PC-9 (cell line): ENCODE measurements around the gene PCDH15. TPM values are rescaled to one million over a fixed set of nuclear protein-coding genes. Genes with fewer than 3 reads are reported as not detected.
A peak's percentile ranks its signal among the peaks of the same experiment; 100 is the strongest.

Source experiments
- BruUV-seq: library from RNA; stranded (reverse); fragments of 400-500 nt; replicated peaks from 2 replicates; lab custom pipeline; 2021; lab: Mats Ljungman, UMichigan
- CTCF ChIA-PET: fragments of 300-600 bp; sonication (Branson Sonifier 250); formaldehyde crosslinking; loops from one replicate; lab custom pipeline; 2022; ENCODE audit warnings: antibody characterized with exemption; lab: Charles Lee
- POLR2A ChIA-PET: fragments of 300-600 bp; sonication (Branson Sonifier 250); formaldehyde crosslinking; loops from one replicate; lab custom pipeline; 2022; ENCODE audit warnings: antibody characterized with exemption; ENCODE audit not compliant: unreplicated experiment; lab: Charles Lee
- DNase-seq, 2 experiments: peaks; one replicate each; pipeline versions ENCODE4 v3.0.0 to v3.0.0-alpha.2; 2015 to 2022; ENCODE audit warnings: mixed read lengths in 1 of 2
- H2AFZ ChIP-seq: fragments of 200-600 bp; sonication (generic); 2 replicates; pipeline ENCODE4 v1.8.1; 2017; ENCODE audit warnings: antibody characterized with exemption
- H3F3A ChIP-seq: fragments of 200-600 bp; sonication (generic); 2 replicates; pipeline ENCODE4 v1.8.1; 2017; ENCODE audit warnings: antibody characterized with exemption, mild to moderate bottlenecking, low read depth; ENCODE audit not compliant: insufficient read depth
- H3K27ac ChIP-seq: fragments of 200-600 bp; sonication (generic); 2 replicates; pipeline ENCODE4 v1.6.1; 2016; ENCODE audit warnings: mixed run types
- H3K27me3 ChIP-seq: fragments of 200-600 bp; sonication (generic); 2 replicates; pipeline ENCODE4 v1.6.1; 2016; ENCODE audit warnings: low read depth, mixed run types; ENCODE audit not compliant: insufficient read depth
- H3K36me3 ChIP-seq: fragments of 200-600 bp; sonication (generic); 2 replicates; pipeline ENCODE4 v1.6.1; 2016; ENCODE audit warnings: low read depth, mixed run types
- H3K4me1 ChIP-seq: fragments of 200-600 bp; sonication (generic); replicated peaks from 2 replicates; pipeline ENCODE4 v1.6.1; 2016; ENCODE audit warnings: mixed run types; ENCODE audit not compliant: insufficient read depth
- H3K4me2 ChIP-seq: fragments of 200-600 bp; sonication (generic); 2 replicates; pipeline ENCODE4 v1.6.1; 2017; ENCODE audit warnings: mixed run types
- H3K4me3 ChIP-seq: fragments of 200-600 bp; sonication (generic); 2 replicates; pipeline ENCODE4 v1.6.1; 2016; ENCODE audit warnings: mixed run types
- H3K79me2 ChIP-seq: fragments of 200-600 bp; sonication (generic); 2 replicates; pipeline ENCODE4 v1.6.1; 2017; ENCODE audit warnings: low read depth, mixed run types
- H3K9me2 ChIP-seq: fragments of 200-600 bp; sonication (generic); 2 replicates; pipeline ENCODE4 v1.8.1; 2017; ENCODE audit warnings: mild to moderate bottlenecking; ENCODE audit not compliant: insufficient read depth
- H3K9me3 ChIP-seq: fragments of 200-600 bp; sonication (generic); 2 replicates; pipeline ENCODE4 v1.8.1; 2016; ENCODE audit warnings: low read depth; ENCODE audit not compliant: insufficient read depth
- H4K20me1 ChIP-seq: fragments of 200-600 bp; sonication (generic); 2 replicates; pipeline ENCODE4 v1.8.1; 2017; ENCODE audit not compliant: insufficient read depth
- EZH2 ChIP-seq: fragments of 200-600 bp; sonication (generic); IDR thresholded peaks from 2 replicates; pipeline ENCODE4 v1.8.0; 2017; ENCODE audit warnings: antibody characterized with exemption, low read depth
- intact Hi-C: fragments of 100-400 bp; cut with micrococcal nuclease; formaldehyde crosslinking; loops from one replicate; pipeline ENCODE4 v1.10.0; 2022; ENCODE audit not compliant: unreplicated experiment
- total RNA-seq: library from RNA; stranded (reverse); gene quantifications from 2 replicates; pipeline ENCODE4 v1.2.3, GENCODE V29; 2021
- TF ChIP-seq, protein P1 (sequence below): fragments of 200-600 bp; sonication (generic); conservative IDR thresholded peaks from 2 replicates; pipeline ENCODE4 v1.6.1; 2017; ENCODE audit warnings: mixed run types, antibody characterized with exemption, mild to moderate bottlenecking, moderate library complexity

Gene PCDH15
- total RNA-seq, 1 experiment from 2014 or later, result not detected

DNA sequence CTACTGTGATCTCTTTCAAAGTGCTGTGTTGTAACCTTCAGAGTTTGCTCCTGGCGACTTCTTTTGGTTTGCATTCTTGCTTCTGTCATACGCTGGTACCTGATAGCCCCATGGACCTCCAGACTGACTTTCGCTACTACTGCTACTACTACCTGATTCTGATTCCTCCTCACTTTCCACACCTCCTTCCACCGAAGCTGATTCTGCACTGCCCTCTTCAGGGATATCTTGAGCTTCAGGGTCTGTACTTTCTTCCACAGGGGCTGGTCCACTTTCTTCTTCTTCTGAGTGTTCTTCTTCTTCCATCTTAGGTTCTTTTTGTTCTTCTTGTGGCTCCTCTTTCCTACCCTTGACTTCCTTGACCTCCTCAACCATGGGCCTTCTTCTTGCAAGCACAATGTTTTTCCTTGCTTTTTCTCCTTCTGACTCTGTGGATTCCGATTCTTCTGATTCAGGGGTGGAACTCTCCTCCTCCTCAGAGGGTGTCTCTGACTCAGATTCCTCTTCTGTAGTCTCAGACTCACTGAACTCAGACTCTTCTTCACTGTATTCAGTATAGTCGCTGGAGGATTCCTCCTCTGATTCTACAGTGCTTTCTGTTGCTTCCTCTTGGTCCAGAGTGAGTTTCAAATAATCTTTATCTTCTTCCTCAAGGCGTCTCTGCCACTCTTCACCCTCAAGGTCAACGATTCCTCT is 992.2 kb downstream of the PCDH15 start:
- no peaks in the 10 kb centered on the region for H4K20me1 ChIP-seq
- no peak overlapping the region; the same call in 1 of the 2 replicates for H2AFZ ChIP-seq
- ChIA-PET CTCF (no interaction called here), POLR2A (no interaction called here)
- BruUV-seq, result no TSS peak
- no peaks in the 10 kb centered on the region for H3K27me3 ChIP-seq
- no peaks in the 10 kb centered on the region for H3K4me1 ChIP-seq
- H3K4me2 ChIP-seq, result no peak overlapping the region
- no peaks in the 10 kb centered on the region for H3K9me2 ChIP-seq
- H3K36me3 ChIP-seq, result no peaks in the 10 kb centered on the region
- no peak for DNase-seq
- H3K9me3 ChIP-seq, result no peaks in the 10 kb centered on the region
- H3K4me3 ChIP-seq, result no peak overlapping the region
- H3K27ac ChIP-seq, result no peak overlapping the region
- TF ChIP-seq, protein P1, sequence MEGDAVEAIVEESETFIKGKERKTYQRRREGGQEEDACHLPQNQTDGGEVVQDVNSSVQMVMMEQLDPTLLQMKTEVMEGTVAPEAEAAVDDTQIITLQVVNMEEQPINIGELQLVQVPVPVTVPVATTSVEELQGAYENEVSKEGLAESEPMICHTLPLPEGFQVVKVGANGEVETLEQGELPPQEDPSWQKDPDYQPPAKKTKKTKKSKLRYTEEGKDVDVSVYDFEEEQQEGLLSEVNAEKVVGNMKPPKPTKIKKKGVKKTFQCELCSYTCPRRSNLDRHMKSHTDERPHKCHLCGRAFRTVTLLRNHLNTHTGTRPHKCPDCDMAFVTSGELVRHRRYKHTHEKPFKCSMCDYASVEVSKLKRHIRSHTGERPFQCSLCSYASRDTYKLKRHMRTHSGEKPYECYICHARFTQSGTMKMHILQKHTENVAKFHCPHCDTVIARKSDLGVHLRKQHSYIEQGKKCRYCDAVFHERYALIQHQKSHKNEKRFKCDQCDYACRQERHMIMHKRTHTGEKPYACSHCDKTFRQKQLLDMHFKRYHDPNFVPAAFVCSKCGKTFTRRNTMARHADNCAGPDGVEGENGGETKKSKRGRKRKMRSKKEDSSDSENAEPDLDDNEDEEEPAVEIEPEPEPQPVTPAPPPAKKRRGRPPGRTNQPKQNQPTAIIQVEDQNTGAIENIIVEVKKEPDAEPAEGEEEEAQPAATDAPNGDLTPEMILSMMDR, result no peak
- no peak for TF ChIP-seq EZH2
- H3F3A ChIP-seq, result no peaks in the 10 kb centered on the region
- no peaks in the 10 kb centered on the region for H3K79me2 ChIP-seq
- intact Hi-C loops, result no loop called here

DNA sequence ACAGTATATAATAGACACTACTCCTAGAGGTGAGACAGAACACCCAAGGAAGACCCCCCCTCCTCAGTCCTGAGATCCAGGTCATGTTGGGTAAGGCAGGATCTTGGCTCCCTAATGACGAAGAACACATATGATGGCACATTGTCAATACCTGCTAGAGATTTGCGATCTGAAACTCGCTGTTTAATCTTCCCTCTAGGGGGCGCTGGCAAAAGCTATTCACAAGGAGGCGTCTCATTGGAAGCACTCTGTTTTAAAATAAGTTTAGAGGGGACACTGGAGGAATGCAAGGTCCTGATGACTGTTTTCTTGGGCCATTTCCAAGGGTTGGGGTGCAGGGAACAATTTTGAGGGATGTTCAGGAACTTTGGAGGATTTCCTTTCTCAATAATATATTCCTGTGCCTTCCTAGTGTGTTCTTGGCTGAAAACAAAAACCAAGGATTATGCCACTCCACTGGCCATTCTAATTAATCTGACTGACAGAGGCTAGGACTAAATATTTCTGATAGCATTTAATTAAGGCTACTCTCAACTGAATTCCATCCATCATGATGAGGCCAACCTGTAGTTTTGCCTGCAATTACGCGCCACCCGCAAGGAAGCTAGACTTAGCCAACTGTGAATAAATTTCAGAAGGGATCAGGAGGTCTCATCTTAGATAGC is 1014.7 kb downstream of the PCDH15 start:
- no peaks in the 10 kb centered on the region for H3K9me3 ChIP-seq
- H3K4me1 ChIP-seq, result no peaks in the 10 kb centered on the region
- H3K36me3 ChIP-seq, result no peaks in the 10 kb centered on the region
- H3K27me3 ChIP-seq, result no peaks in the 10 kb centered on the region
- CTCF ChIA-PET, result no interaction called here
- H3K4me3 ChIP-seq, result no peak overlapping the region
- no TSS peak for BruUV-seq
- POLR2A ChIA-PET, result no interaction called here
- no peak overlapping the region for H2AFZ ChIP-seq
- no peak for DNase-seq
- no peaks in the 10 kb centered on the region for H3K9me2 ChIP-seq
- no peaks in the 10 kb centered on the region for H4K20me1 ChIP-seq
- H3K79me2 ChIP-seq, result no peaks in the 10 kb centered on the region
- no peak overlapping the region for H3K4me2 ChIP-seq
- TF ChIP-seq, protein P1, result peak; percentile 56
- TF ChIP-seq EZH2, result no peak
- intact Hi-C loops, result no loop called here
- H3F3A ChIP-seq, result no peaks in the 10 kb centered on the region
- H3K27ac ChIP-seq, result no peak overlapping the region

DNA sequence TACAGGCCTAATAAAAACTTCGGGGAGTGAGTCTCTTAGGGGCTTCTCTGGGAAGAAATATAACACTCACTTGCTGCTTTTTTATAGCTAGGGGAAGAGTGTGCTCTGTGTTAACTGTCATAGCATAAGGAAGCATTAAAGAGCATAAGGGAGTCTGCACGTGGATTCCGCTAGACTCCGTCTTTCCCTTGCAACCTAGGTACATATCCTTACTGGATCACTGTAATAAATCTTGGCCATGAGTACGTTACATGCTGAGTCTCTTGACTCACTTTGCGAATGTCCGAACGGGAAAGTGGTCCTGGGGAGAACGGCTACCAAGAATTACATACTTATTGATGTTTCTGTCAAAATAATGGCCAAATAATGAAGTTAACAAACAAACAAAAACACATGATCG is 1029.3 kb downstream of the PCDH15 start:
- POLR2A ChIA-PET, result no interaction called here
- CTCF ChIA-PET, result no interaction called here
- Histone ChIP-seq H3K9me3 (no peaks in the 10 kb centered on the region), H3F3A (no peaks in the 10 kb centered on the region), H3K4me3 (no peak overlapping the region), H3K4me2 (no peak overlapping the region), H3K36me3 (no peaks in the 10 kb centered on the region), H4K20me1 (no peaks in the 10 kb centered on the region), H2AFZ (no peak overlapping the region), H3K9me2 (no peaks in the 10 kb centered on the region), H3K4me1 (no peaks in the 10 kb centered on the region), H3K27me3 (no peaks in the 10 kb centered on the region), H3K27ac (no peak overlapping the region), H3K79me2 (no peaks in the 10 kb centered on the region)
- intact Hi-C loops, result no loop called here
- TF ChIP-seq, protein P1, result no peak
- no peak for TF ChIP-seq EZH2
- BruUV-seq, result no TSS peak
- no peak for DNase-seq
